B cell (primary cell): ENCODE measurements around the gene KIAA0753.

Source experiments
- CTCF ChIP-seq: fragments of 200-600 bp; IDR thresholded peaks from one replicate; pipeline ENCODE4 v1.8.0; 2022; ENCODE audit warnings: antibody characterized with exemption, mild to moderate bottlenecking
- EZH2 ChIP-seq: IDR thresholded peaks from 2 replicates; pipeline ENCODE4 v1.6.1; 2012; ENCODE audit warnings: borderline replicate concordance, low read depth, mild to moderate bottlenecking, moderate library complexity, low read length; ENCODE audit not compliant: insufficient read depth, poor library complexity, severe bottlenecking

GRCh38 chr17:6683081-6683684, 42.7 kb upstream of the KIAA0753 start:
- no peak for TF ChIP-seq CTCF
- no peak for TF ChIP-seq EZH2
